Fibroblast of the aortic adventitia (primary cell): ENCODE data around the gene SLC28A1. TPM values are rescaled to one million over a fixed set of nuclear protein-coding genes. Genes with fewer than 3 reads are reported as not detected.

Source experiments
- DNase-seq: peaks from one replicate; pipeline ENCODE4 v3.0.0-alpha.2; 2010; ENCODE audit warnings: low read depth
- H3K4me3 ChIP-seq: 2 replicates; pipeline ENCODE4 v1.5.1; 2011; ENCODE audit warnings: low read depth, mild to moderate bottlenecking, control low read depth, low read length, moderate library complexity
- total RNA-seq: library from RNA; depleted of rRNA; stranded (reverse); fragments of >200 nt; gene quantifications from 2 replicates; pipeline ENCODE4 v1.2.3, GENCODE V29; 2012; ENCODE audit warnings: low replicate concordance
- TF ChIP-seq, protein P1 (sequence below): IDR thresholded peaks from 2 replicates; pipeline ENCODE4 v1.5.1; 2011; ENCODE audit warnings: mild to moderate bottlenecking, low read length, control low read depth, inconsistent platforms; ENCODE audit not compliant: insufficient read depth

SLC28A1 gene
- total RNA-seq, 1 donor, result not detected

DNA sequence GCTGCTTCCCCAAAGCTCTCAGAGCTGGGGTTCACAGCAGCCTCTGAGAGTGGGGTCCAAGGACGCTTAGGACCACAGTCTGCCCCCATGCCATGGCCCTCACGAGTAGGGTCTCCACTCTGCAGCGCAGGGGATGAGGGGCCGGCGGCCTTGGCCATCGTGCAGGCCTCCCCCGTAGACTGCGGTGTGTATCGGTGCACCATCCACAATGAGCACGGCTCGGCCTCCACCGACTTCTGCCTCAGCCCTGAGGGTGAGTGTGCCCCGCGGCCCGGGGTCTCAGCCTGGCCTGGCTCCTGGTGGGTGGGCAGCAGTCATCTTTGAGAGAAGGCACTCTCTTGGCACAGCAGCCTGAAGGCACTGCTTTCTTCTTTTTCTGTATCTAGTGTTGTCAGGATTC lies 24.8 kb upstream of the SLC28A1 start:
- TF ChIP-seq, protein P1, sequence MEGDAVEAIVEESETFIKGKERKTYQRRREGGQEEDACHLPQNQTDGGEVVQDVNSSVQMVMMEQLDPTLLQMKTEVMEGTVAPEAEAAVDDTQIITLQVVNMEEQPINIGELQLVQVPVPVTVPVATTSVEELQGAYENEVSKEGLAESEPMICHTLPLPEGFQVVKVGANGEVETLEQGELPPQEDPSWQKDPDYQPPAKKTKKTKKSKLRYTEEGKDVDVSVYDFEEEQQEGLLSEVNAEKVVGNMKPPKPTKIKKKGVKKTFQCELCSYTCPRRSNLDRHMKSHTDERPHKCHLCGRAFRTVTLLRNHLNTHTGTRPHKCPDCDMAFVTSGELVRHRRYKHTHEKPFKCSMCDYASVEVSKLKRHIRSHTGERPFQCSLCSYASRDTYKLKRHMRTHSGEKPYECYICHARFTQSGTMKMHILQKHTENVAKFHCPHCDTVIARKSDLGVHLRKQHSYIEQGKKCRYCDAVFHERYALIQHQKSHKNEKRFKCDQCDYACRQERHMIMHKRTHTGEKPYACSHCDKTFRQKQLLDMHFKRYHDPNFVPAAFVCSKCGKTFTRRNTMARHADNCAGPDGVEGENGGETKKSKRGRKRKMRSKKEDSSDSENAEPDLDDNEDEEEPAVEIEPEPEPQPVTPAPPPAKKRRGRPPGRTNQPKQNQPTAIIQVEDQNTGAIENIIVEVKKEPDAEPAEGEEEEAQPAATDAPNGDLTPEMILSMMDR, result no peak
- H3K4me3 ChIP-seq, result no peak overlapping the region
- no peak for DNase-seq

DNA sequence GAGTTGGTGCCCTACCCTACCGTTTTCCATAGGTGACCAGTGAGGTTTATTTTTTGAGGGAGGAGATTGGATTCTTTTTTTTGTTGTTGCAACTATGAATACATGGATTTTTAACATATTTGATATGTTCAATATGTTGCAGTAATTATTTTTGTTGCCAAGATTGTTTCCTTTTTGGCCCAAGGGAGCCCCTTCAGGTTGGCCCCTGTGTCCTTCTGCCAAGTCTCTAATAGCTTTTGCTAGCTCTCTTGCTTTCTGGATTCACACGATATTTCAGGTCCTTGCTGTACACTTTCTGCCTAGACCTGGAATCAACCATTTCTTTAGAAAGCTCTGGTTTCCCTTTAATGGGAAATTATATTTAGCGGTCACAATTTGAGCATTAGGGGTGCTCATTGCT lies 22.7 kb upstream of the SLC28A1 start:
- no peak overlapping the region for H3K4me3 ChIP-seq
- TF ChIP-seq, protein P1, result no peak
- DNase-seq, result no peak

DNA sequence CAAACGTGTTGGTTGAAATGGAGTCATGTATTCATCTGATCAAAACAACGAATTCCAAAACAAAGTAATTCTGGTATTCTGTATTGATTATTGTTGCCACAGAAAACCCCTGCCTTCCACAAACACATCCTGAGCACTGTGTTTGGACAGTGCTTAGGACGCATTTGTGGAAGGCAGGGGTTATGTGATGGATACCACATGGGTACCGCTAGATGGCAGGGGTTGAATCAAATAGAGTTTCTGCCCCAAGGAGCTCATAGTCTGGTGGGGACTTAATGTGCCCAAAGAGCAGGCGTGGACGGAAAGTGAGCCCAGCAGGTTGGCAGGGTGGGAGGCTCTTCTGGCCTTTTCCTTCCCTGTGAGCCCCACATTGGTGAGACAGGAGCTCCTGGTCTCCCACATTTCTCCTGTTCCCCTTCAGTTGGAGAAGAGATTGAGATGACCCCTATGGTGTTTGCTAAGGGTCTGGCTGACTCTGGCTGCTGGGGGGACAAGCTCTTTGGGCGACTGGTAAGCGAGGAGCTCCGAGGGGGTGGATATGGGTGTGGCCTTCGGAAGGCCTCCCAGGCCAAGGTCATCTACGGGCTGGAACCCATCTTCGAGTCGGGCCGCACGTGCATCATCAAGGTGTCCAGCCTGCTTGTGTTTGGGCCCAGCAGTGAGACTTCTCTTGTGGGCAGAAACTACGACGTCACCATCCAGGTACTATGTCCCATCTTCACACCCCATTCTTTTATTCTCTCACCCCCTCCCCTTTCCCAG lies 22.1 kb upstream of the SLC28A1 start:
- H3K4me3 ChIP-seq, result no peak overlapping the region
- TF ChIP-seq, protein P1, result no peak
- DNase-seq, result no peak

DNA sequence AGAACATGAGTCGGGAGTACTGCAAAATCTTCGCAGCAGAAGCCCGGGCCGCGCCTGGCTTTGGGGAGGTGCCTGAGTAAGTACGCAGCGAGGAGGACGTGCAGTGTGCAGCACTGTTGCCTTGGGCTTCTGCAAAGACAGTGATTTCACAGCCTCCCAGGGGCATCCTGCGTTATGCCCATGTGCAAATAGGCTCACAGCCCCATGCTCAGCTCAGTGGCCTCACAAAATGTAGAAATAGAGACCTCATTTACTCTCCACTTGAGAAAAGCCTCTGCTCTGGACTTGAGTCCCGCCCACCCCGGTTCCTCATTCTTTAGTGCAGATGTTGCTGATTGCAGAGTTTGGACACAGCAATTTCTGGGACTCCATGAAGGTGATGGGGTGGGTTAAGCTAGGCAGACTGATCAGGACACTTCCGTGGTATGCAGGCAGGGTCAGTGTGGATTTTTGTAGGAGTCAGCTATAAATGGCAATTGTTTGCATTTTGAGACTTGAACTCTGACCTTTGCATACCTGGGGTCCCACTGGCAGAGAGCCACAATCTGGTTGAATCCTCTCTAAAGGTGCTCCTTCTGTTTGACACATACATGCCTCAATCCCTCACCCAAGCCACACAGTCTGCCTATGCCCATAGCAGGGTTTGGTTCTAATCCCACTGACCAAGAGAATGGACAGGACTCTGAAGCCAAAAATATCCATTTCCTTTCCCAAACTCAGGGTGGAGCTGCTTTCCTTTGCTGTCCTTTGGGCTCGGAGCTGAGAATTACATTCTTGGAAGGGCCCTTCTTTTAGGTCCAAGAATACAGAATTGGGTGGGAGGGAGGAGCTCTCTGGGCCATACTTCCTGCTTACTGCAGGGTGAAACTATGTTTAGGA lies 20.7 kb upstream of the SLC28A1 start:
- H3K4me3 ChIP-seq, result peak overlapping the region; percentile 48
- DNase-seq, result peak; percentile 78
- TF ChIP-seq, protein P1, result peak; percentile 62

DNA sequence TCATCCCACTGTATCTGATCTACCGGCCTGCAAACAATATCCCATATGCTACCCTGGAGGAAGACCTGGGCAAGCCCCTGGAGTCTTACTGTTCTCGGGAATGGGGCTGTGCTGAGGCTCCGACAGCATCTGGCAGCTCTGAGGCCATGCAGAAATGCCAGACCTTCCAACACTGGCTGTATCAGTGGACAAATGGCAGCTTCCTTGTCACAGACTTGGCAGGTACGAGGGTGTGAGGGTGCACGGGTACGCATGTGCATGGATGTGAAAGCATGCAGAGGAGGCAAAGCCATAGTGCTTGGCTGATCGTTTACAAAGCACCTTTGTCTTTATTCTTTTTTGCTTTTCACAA lies 20.0 kb upstream of the SLC28A1 start:
- DNase-seq, result no peak
- TF ChIP-seq, protein P1, result no peak
- H3K4me3 ChIP-seq, result peak overlapping the region; percentile 48

DNA sequence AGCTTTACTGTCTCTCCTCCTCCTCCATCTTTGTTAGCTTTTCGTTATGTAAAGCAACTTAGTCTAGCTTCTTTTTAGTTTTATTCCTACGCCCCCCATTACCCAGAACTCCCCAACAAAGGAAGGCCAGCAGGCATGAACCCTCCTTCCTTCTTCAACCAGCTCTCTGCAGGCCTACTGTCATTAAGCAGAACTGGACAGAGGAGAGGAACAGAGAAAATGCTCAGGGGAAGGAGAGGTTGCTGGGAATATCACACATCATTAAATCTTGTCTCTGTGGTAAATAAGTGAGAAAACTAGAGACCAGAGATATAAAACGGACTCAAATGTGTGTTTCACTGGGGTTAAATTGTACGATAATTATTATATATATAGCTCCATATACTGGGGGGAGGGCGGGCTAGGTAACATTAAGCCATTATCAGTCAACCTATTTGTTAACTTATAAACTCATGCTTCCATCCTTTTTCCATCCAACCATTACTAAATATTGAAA lies 19.3 kb upstream of the SLC28A1 start:
- no peak overlapping the region for H3K4me3 ChIP-seq
- DNase-seq, result no peak
- TF ChIP-seq, protein P1, result no peak
